B cell (primary cell): Measurements from ENCODE around the gene CDKN1C. TPM values are rescaled to one million over a fixed set of nuclear protein-coding genes. Genes with fewer than 3 reads are reported as not detected.

ENCODE experiments used
- ATAC-seq: fragments of 200-7000 bp; cut with Tn5 transposase; one replicate; pipeline ENCODE4 v1.10.0; 2021; ENCODE audit warnings: low read depth, mild to moderate bottlenecking, moderate number of reproducible peaks, moderate library complexity
- CTCF ChIA-PET: fragments of 350-600 bp; sonication (Branson Sonifier 250); formaldehyde crosslinking; loops from one replicate; lab custom pipeline; 2021; ENCODE audit warnings: antibody characterized with exemption, inconsistent platforms; lab: Charles Lee
- POLR2A ChIA-PET: fragments of 350-600 bp; sonication (Branson Sonifier 250); formaldehyde crosslinking; loops from one replicate; lab custom pipeline; 2021; ENCODE audit warnings: antibody characterized with exemption; lab: Charles Lee
- DNase-seq: peaks from one replicate; pipeline ENCODE4 v3.0.0; 2013
- H2AFZ ChIP-seq: 2 replicates; pipeline ENCODE4 v1.6.1; 2012; ENCODE audit warnings: mild to moderate bottlenecking, low read depth, low read length; ENCODE audit not compliant: insufficient read depth, poor library complexity, severe bottlenecking
- H3K27ac ChIP-seq, 2 donors: 1 replicate in 1 of 2; 2 replicates in 1 of 2; pipeline ENCODE4 v1.5.1; 2012 to 2013; ENCODE audit warnings: low read length in 2 of 2, mild to moderate bottlenecking in 2 of 2, moderate library complexity in 1 of 2
- H3K27me3 ChIP-seq, 4 experiments: fragments of 200-600 bp in 1 of 4; sonication (generic) in 1 of 4; replicated peaks in 1 of 4; 1 replicate in 2 of 4; 2 replicates in 2 of 4; pipeline versions ENCODE4 v1.6.1 to v1.7.0; 2013 to 2016; ENCODE audit warnings: low read length in 3 of 4, mild to moderate bottlenecking in 2 of 4, mixed read lengths in 1 of 4, moderate library complexity in 1 of 4; ENCODE audit not compliant: insufficient read depth in 4 of 4, control insufficient read depth in 3 of 4; ENCODE audit errors: control extremely low read depth in 1 of 4
- H3K36me3 ChIP-seq, 2 experiments: replicated peaks in 1 of 2; 1 replicate in 1 of 2; 2 replicates in 1 of 2; pipeline versions ENCODE4 v1.6.1 to v1.7.1; 2013; ENCODE audit warnings: low read length in 1 of 2; ENCODE audit not compliant: insufficient read depth in 2 of 2, control insufficient read depth in 1 of 2; ENCODE audit errors: control extremely low read depth in 1 of 2, extremely low read depth in 1 of 2
- H3K4me1 ChIP-seq, 2 donors: fragments of 200-600 bp in 1 of 2; sonication (generic) in 1 of 2; 1 replicate in 1 of 2; 2 replicates in 1 of 2; pipeline versions ENCODE4 v1.5.1 to v1.6.1; 2013 to 2017; ENCODE audit warnings: low read length in 2 of 2; ENCODE audit not compliant: control insufficient read depth in 2 of 2, insufficient read depth in 2 of 2
- H3K4me2 ChIP-seq: replicated peaks from 2 replicates; pipeline ENCODE3; 2012; ENCODE audit warnings: mild to moderate bottlenecking, low read depth, low read length; ENCODE audit not compliant: poor library complexity, severe bottlenecking
- H3K4me3 ChIP-seq, 5 experiments: fragments of 200-600 bp in 1 of 5; sonication (generic) in 1 of 5; 1 replicate in 3 of 5; 2 replicates in 2 of 5; pipeline versions ENCODE4 v1.5.1 to v1.7.0; 2011 to 2016; ENCODE audit warnings: low read length in 4 of 5, mild to moderate bottlenecking in 4 of 5, low read depth in 2 of 5, control low read depth in 1 of 5, moderate library complexity in 1 of 5; ENCODE audit not compliant: insufficient read depth in 1 of 5; ENCODE audit errors: control extremely low read depth in 1 of 5, extremely low read depth in 1 of 5
- H3K79me2 ChIP-seq: fragments of 200-600 bp; sonication (generic); one replicate; pipeline ENCODE4 v1.6.0; 2016; ENCODE audit warnings: low read length; ENCODE audit not compliant: control insufficient read depth, insufficient read depth
- H3K9ac ChIP-seq: fragments of 200-600 bp; sonication (generic); 2 replicates; pipeline ENCODE4 v1.6.1; 2017; ENCODE audit warnings: mild to moderate bottlenecking, low read length, moderate library complexity
- H3K9me3 ChIP-seq, 3 donors: one replicate each; pipeline versions ENCODE4 v1.6.1 to v1.7.1; 2013; ENCODE audit warnings: low read length in 2 of 3; ENCODE audit not compliant: control insufficient read depth in 2 of 3, insufficient read depth in 1 of 3; ENCODE audit errors: control extremely low read depth in 1 of 3
- H4K20me1 ChIP-seq: 2 replicates; pipeline ENCODE4 v1.6.0; 2012; ENCODE audit warnings: mild to moderate bottlenecking, low read length; ENCODE audit not compliant: insufficient read depth, control insufficient read depth, poor library complexity, severe bottlenecking
- H3K27ac Mint-ChIP-seq: one replicate; pipeline ENCODE4 v1.8.0; 2021; ENCODE audit warnings: mixed read lengths
- H3K27me3 Mint-ChIP-seq: one replicate; pipeline ENCODE4 v1.8.0; 2021; ENCODE audit warnings: mixed read lengths
- H3K4me1 Mint-ChIP-seq: one replicate; pipeline ENCODE4 v1.8.0; 2021; ENCODE audit warnings: mixed read lengths
- H3K4me3 Mint-ChIP-seq: one replicate; pipeline ENCODE4 v1.8.0; 2021; ENCODE audit warnings: mixed read lengths
- H3K9me3 Mint-ChIP-seq: one replicate; pipeline ENCODE4 v1.8.0; 2022; ENCODE audit warnings: mixed read lengths; ENCODE audit not compliant: insufficient read depth
- CTCF ChIP-seq: fragments of 200-600 bp; IDR thresholded peaks from one replicate; pipeline ENCODE4 v1.8.0; 2022; ENCODE audit warnings: antibody characterized with exemption, mild to moderate bottlenecking
- EZH2 ChIP-seq: IDR thresholded peaks from 2 replicates; pipeline ENCODE4 v1.6.1; 2012; ENCODE audit warnings: borderline replicate concordance, low read depth, mild to moderate bottlenecking, moderate library complexity, low read length; ENCODE audit not compliant: insufficient read depth, poor library complexity, severe bottlenecking
- WGBS: methylation state at CpG from one replicate; pipeline ENCODE4 v1.1.5; 2013; ENCODE audit warnings: missing lambda C conversion rate; ENCODE audit not compliant: insufficient coverage; 5-methylcytosine and 5-hydroxymethylcytosine counted together
- intact Hi-C: fragments of 100-400 bp; cut with micrococcal nuclease; formaldehyde crosslinking; loops from one replicate; pipeline ENCODE4 v1.10.0; 2022
- polyA plus RNA-seq: library from polyadenylated mRNA; depleted of rRNA; stranded (reverse); fragments of >200 nt; gene quantifications from 2 replicates; pipeline ENCODE4 v1.2.3, GENCODE V29; 2012
- total RNA-seq, 2 donors: library from RNA; stranded (reverse); fragments of 120-200 nt in 1 of 2; gene quantifications; 1 replicate in 1 of 2; 2 replicates in 1 of 2; pipeline versions ENCODE4 v1.2.3 to v1.2.4, GENCODE V29; 2013 to 2022

The CDKN1C gene
- total and polyA plus RNA-seq, 2 donors (not counting 1 experiment from before 2014, with no cell fraction given), result 0.58 to 8.0 TPM

- peaks cover 6 to 9% of the 10 kb centered on the region in 2 donors for H3K4me1 ChIP-seq
- H3K27me3 Mint-ChIP-seq, result peaks cover 51% of the 10 kb centered on the region
Measured at GRCh38 chr11:2867722-2868505, 17.7 kb downstream of the CDKN1C start.

More at GRCh38 chr11:2867722-2868505, 17.7 kb downstream of the CDKN1C start:
- intact Hi-C loops, result no loop called here
- TF ChIP-seq EZH2 (no peak), CTCF (no peak)
- ChIA-PET CTCF (interaction anchor here (0.8 to 1.0 kb wide), 2 partner anchors 20 to 447 kb away, joined by 3 read pairs; no protein-coding TSS in a partner anchor), POLR2A (no interaction called here)
- H4K20me1 ChIP-seq, result no peaks in the 10 kb centered on the region
- ATAC-seq (no peak), DNase-seq (no peak)
- peaks cover 2% of the 10 kb centered on the region for H3K9me3 Mint-ChIP-seq
- no peaks in the 10 kb centered on the region for H3K36me3 ChIP-seq
- H3K9ac ChIP-seq, result peak overlapping the region; percentile 3
- H3K4me2 ChIP-seq, result peak overlapping the region; percentile 53
- H3K4me3 ChIP-seq, result peak overlapping the region in 2 of 5 experiments; percentile 1 to 38
- no peaks in the 10 kb centered on the region for H3K79me2 ChIP-seq
- H3K9me3 ChIP-seq, result peaks cover 0 to 17% (median 0%) of the 10 kb centered on the region in 3 donors
- peak overlapping the region; percentile 66 for H3K4me3 Mint-ChIP-seq
- H2AFZ ChIP-seq, result peak overlapping the region; percentile 33
- no peak overlapping the region for H3K27ac Mint-ChIP-seq
- H3K27ac ChIP-seq, result no peak overlapping the region
- peaks cover 0 to 40% (median 11%) of the 10 kb centered on the region in 4 experiments for H3K27me3 ChIP-seq
- 57% methylated on average over 11 of the region's 25 CpGs for WGBS
- H3K4me1 Mint-ChIP-seq, result peaks cover 11% of the 10 kb centered on the region
